ENCODE measurements around the gene DNAJC21.

Gene DNAJC21

GRCh38 chr5:34923694-34924461 lies 5.5 kb upstream of the DNAJC21 start:
- Histone ChIP-seq H3K36me3 (peaks cover 26% of the 10 kb centered on the region), H3K27ac (no peak overlapping the region), H3K27me3 (no peaks in the 10 kb centered on the region), H3K9me3 (no peaks in the 10 kb centered on the region), H3K4me1 (ENCODE audit: control insufficient read depth in 1 of 2, insufficient read depth in 1 of 2, low read depth in 1 of 2, low read length in 1 of 2) (peaks cover 7% of the 10 kb centered on the region in 2 experiments), H3K4me3 (ENCODE audit: low read depth in 1 of 2, low read length in 1 of 2) (no peak overlapping the region)
- no peak for TF ChIP-seq CTCF (IDR thresholded peaks at IDR 0.05)

GRCh38 chr5:34924462-34924765 lies 4.9 kb upstream of the DNAJC21 start:
- Histone ChIP-seq H3K36me3 (peaks cover 26% of the 10 kb centered on the region), H3K4me1 (ENCODE audit: control insufficient read depth in 1 of 2, insufficient read depth in 1 of 2, low read depth in 1 of 2, low read length in 1 of 2) (peaks cover 9 to 10% of the 10 kb centered on the region in 2 experiments), H3K27ac (no peak overlapping the region), H3K27me3 (no peaks in the 10 kb centered on the region), H3K9me3 (no peaks in the 10 kb centered on the region), H3K4me3 (ENCODE audit: low read depth in 1 of 2, low read length in 1 of 2) (no peak overlapping the region)
- TF ChIP-seq CTCF (IDR thresholded peaks at IDR 0.05), result no peak

- no peak for TF ChIP-seq CTCF (IDR thresholded peaks at IDR 0.05)
- H3K27ac ChIP-seq, result no peak overlapping the region
- H3K36me3 ChIP-seq, result peaks cover 20% of the 10 kb centered on the region
Measured at GRCh38 chr5:34926318-34926888, 3.0 kb upstream of the DNAJC21 start.

GRCh38 chr5:34927785-34928184 lies 1.6 kb upstream of the DNAJC21 start:
- no peak for TF ChIP-seq CTCF (IDR thresholded peaks at IDR 0.05)
- no peak overlapping the region for H3K4me3 ChIP-seq (ENCODE audit: low read depth in 1 of 2, low read length in 1 of 2)
- no peaks in the 10 kb centered on the region for H3K9me3 ChIP-seq
- peaks cover 20 to 21% of the 10 kb centered on the region in 2 experiments for H3K4me1 ChIP-seq (ENCODE audit: control insufficient read depth in 1 of 2, insufficient read depth in 1 of 2, low read depth in 1 of 2, low read length in 1 of 2)
- H3K27ac ChIP-seq, result no peak overlapping the region
- peaks cover 17% of the 10 kb centered on the region for H3K36me3 ChIP-seq
- no peaks in the 10 kb centered on the region for H3K27me3 ChIP-seq

More at GRCh38 chr5:34926318-34926888, 3.0 kb upstream of the DNAJC21 start:
- H3K4me3 ChIP-seq (ENCODE audit: low read depth in 1 of 2, low read length in 1 of 2), result no peak overlapping the region
- peaks cover 20 to 21% of the 10 kb centered on the region in 2 experiments for H3K4me1 ChIP-seq (ENCODE audit: control insufficient read depth in 1 of 2, insufficient read depth in 1 of 2, low read depth in 1 of 2, low read length in 1 of 2)
- no peaks in the 10 kb centered on the region for H3K27me3 ChIP-seq
- no peaks in the 10 kb centered on the region for H3K9me3 ChIP-seq

GRCh38 chr5:34928267-34928666 lies 1.1 kb upstream of the DNAJC21 start:
- TF ChIP-seq CTCF (IDR thresholded peaks at IDR 0.05), result no peak
- peaks cover 20 to 21% of the 10 kb centered on the region in 2 experiments for H3K4me1 ChIP-seq (ENCODE audit: control insufficient read depth in 1 of 2, insufficient read depth in 1 of 2, low read depth in 1 of 2, low read length in 1 of 2)
- H3K36me3 ChIP-seq, result peaks cover 12% of the 10 kb centered on the region
- H3K27ac ChIP-seq, result no peak overlapping the region
- H3K9me3 ChIP-seq, result no peaks in the 10 kb centered on the region
- H3K4me3 ChIP-seq (ENCODE audit: low read depth in 1 of 2, low read length in 1 of 2), result no peak overlapping the region
- no peaks in the 10 kb centered on the region for H3K27me3 ChIP-seq
